ENCODE data around the gene LINGO1.

The LINGO1 gene

GRCh38 chr15:77621847-77622208 lies 10.9 kb downstream of the LINGO1 start:
- H3K9me3 ChIP-seq (ENCODE audit: control insufficient read depth in 1 of 2, low read length in 2 of 2), result no peaks in the 10 kb centered on the region
- H3K27me3 ChIP-seq (ENCODE audit: low read depth, low read length), result no peaks in the 10 kb centered on the region
- H3K36me3 ChIP-seq (ENCODE audit: control insufficient read depth in 1 of 2, insufficient read depth in 2 of 2, low read length in 2 of 2), result no peaks in the 10 kb centered on the region
- no peak overlapping the region for H3K27ac ChIP-seq (ENCODE audit: low read length)
- H3K4me1 ChIP-seq (ENCODE audit: control insufficient read depth in 1 of 2, insufficient read depth in 2 of 2, low read length in 2 of 2), result no peaks in the 10 kb centered on the region
- no peak overlapping the region for H3K4me3 ChIP-seq (ENCODE audit: low read depth in 1 of 2, low read length in 2 of 2)

DNA sequence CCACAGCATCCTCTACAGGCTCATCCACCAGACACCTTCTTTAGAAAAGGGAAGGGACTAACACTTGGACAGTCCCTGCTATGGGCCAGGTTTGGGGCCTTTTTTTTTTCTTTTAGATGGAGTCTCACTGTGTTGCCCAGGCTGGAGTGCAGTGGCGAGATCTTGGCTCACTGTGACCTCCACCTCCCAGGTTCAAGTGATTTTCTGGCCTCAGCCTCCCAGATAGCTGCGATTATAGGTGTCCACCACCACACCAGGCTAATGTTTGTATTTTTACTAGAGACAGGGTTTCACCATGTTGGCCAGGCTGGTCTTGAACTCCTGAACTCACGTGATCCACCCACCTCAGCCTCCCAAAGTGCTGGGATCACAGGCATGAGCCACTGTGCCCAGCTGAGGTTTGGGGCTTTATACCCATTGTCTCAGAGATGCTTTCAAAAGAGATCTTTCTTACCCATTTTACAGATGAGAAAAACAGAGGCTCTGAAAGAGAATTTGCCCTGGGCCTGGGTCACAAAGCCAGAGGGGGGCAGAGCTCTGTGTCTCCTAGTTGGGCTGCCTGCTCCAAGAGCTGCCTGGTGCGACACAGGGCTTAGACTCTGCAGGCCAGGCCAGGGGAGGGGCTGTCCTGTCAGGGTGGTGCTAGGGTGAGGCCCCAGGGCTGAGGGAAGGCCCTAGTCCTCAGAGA lies 11.6 kb downstream of the LINGO1 start:
- Histone ChIP-seq H3K36me3 (ENCODE audit: control insufficient read depth in 1 of 2, insufficient read depth in 2 of 2, low read length in 2 of 2) (no peaks in the 10 kb centered on the region), H3K4me3 (ENCODE audit: low read depth in 1 of 2, low read length in 2 of 2) (no peak overlapping the region), H3K9me3 (ENCODE audit: control insufficient read depth in 1 of 2, low read length in 2 of 2) (no peaks in the 10 kb centered on the region), H3K4me1 (ENCODE audit: control insufficient read depth in 1 of 2, insufficient read depth in 2 of 2, low read length in 2 of 2) (no peaks in the 10 kb centered on the region), H3K27me3 (ENCODE audit: low read depth, low read length) (no peaks in the 10 kb centered on the region), H3K27ac (ENCODE audit: low read length) (no peak overlapping the region)

DNA sequence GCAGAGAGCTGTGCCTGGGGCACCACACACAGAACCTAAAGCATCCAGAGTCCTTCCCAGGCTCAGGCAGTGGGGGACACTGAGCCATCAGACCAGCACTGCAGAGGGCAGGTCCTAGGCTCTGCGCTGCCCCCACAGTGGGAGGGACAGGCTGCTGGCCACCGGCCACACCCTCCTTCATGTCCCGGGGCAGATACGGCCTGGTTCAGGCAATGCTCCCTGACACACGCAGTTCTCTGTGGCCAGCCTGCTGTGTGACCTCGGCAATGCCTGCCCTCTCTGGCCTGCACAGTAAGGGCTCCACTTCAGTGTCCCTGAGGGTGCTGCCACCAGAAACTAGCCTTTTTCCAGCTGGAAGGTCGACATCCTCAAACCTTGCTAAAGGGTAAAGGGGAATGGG lies 12.4 kb downstream of the LINGO1 start:
- H3K27ac ChIP-seq (ENCODE audit: low read length), result no peak overlapping the region
- H3K27me3 ChIP-seq (ENCODE audit: low read depth, low read length), result no peaks in the 10 kb centered on the region
- H3K4me1 ChIP-seq (ENCODE audit: control insufficient read depth in 1 of 2, insufficient read depth in 2 of 2, low read length in 2 of 2), result no peaks in the 10 kb centered on the region
- no peaks in the 10 kb centered on the region for H3K9me3 ChIP-seq (ENCODE audit: control insufficient read depth in 1 of 2, low read length in 2 of 2)
- no peak overlapping the region for H3K4me3 ChIP-seq (ENCODE audit: low read depth in 1 of 2, low read length in 2 of 2)
- no peaks in the 10 kb centered on the region for H3K36me3 ChIP-seq (ENCODE audit: control insufficient read depth in 1 of 2, insufficient read depth in 2 of 2, low read length in 2 of 2)

GRCh38 chr15:77619883-77620282 lies 12.8 kb downstream of the LINGO1 start:
- H3K4me3 ChIP-seq (ENCODE audit: low read depth in 1 of 2, low read length in 2 of 2), result no peak overlapping the region
- H3K9me3 ChIP-seq (ENCODE audit: control insufficient read depth in 1 of 2, low read length in 2 of 2), result no peaks in the 10 kb centered on the region
- no peak overlapping the region for H3K27ac ChIP-seq (ENCODE audit: low read length)
- H3K4me1 ChIP-seq (ENCODE audit: control insufficient read depth in 1 of 2, insufficient read depth in 2 of 2, low read length in 2 of 2), result no peaks in the 10 kb centered on the region
- H3K27me3 ChIP-seq (ENCODE audit: low read depth, low read length), result no peaks in the 10 kb centered on the region
- no peaks in the 10 kb centered on the region for H3K36me3 ChIP-seq (ENCODE audit: control insufficient read depth in 1 of 2, insufficient read depth in 2 of 2, low read length in 2 of 2)

DNA sequence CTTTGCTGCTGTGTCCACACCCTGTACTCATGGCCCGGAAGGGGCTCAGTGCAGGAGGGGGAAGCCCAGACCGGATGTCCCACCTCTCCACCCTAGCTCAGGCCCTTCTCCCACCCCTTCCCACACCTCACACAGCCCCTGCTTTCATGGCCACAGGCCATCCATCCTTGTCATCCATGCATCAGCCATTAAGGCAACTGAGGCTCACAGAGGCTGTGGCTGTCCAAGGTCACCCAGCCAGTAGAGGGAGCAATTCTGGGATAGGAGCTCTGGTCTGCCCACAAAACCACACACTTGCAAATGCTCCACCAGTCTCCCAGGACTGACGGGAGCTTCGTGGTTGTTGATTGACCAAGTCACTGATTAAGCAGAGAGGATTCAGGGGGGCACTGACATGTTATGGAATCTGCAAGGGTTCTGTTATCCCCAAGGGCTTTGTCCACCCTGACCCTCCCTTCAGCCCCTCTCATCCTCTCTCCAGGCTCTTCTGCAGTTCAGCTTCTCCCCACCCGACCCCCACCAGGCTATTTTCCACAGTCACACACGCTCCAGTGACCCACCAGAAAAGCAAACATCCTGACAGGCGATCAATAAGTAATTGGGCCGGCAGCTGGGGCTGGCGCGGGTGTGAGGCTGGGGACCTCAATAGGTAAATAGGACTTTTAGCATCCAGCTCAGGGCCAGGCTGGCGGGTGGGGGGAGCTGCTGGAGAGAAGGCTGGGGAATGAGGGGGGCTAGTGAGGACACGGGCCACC lies 15.1 kb downstream of the LINGO1 start:
- H3K27ac ChIP-seq (ENCODE audit: low read length), result no peak overlapping the region
- no peaks in the 10 kb centered on the region for H3K36me3 ChIP-seq (ENCODE audit: control insufficient read depth in 1 of 2, insufficient read depth in 2 of 2, low read length in 2 of 2)
- no peaks in the 10 kb centered on the region for H3K27me3 ChIP-seq (ENCODE audit: low read depth, low read length)
- H3K4me1 ChIP-seq (ENCODE audit: control insufficient read depth in 1 of 2, insufficient read depth in 2 of 2, low read length in 2 of 2), result no peaks in the 10 kb centered on the region
- no peaks in the 10 kb centered on the region for H3K9me3 ChIP-seq (ENCODE audit: control insufficient read depth in 1 of 2, low read length in 2 of 2)
- H3K4me3 ChIP-seq (ENCODE audit: low read depth in 1 of 2, low read length in 2 of 2), result no peak overlapping the region

DNA sequence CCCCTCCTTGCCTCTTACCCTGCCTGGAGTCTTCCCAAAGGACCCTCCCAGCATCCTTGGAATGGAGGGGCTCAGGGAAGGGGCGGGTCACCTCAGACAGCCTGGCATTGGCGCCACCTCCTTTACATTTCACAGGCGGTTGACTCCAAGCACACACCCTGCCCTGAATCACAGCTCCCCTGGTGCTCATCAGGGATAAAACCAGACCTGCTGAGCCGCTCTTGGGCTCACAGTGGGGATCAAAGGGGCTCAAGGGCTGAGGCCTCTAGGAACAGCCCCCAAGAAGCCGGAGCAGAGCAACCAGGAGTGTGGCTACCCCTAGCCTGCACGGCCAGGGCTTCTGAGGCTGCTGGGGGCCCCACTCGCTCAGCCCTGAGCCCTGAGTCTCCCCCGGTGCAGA lies 16.6 kb downstream of the LINGO1 start:
- Histone ChIP-seq H3K9me3 (ENCODE audit: control insufficient read depth in 1 of 2, low read length in 2 of 2) (no peaks in the 10 kb centered on the region), H3K36me3 (ENCODE audit: control insufficient read depth in 1 of 2, insufficient read depth in 2 of 2, low read length in 2 of 2) (no peaks in the 10 kb centered on the region), H3K4me1 (ENCODE audit: control insufficient read depth in 1 of 2, insufficient read depth in 2 of 2, low read length in 2 of 2) (no peaks in the 10 kb centered on the region), H3K27me3 (ENCODE audit: low read depth, low read length) (no peaks in the 10 kb centered on the region), H3K4me3 (ENCODE audit: low read depth in 1 of 2, low read length in 2 of 2) (no peak overlapping the region), H3K27ac (ENCODE audit: low read length) (no peak overlapping the region)

DNA sequence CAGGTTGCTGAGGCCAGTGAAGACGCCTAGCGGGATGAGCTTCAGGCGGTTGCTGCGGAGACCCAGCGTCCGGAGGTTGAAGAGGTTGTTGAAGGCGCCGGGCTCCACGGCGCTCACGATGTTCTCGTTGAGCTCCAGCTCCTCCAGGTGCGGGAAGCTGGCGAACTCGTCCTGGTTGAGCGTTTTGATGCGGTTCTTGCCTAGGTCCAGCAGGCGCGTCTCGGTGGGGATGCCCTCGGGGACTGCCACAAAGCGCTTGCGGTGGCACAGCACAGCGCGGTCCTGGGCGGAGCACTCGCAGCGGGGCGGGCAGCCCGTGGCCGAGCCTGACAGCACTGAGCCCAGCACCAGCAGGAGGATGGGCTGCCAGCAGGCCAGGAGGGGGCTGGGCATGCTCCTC lies 17.2 kb downstream of the LINGO1 start:
- no peaks in the 10 kb centered on the region for H3K36me3 ChIP-seq (ENCODE audit: control insufficient read depth in 1 of 2, insufficient read depth in 2 of 2, low read length in 2 of 2)
- no peaks in the 10 kb centered on the region for H3K4me1 ChIP-seq (ENCODE audit: control insufficient read depth in 1 of 2, insufficient read depth in 2 of 2, low read length in 2 of 2)
- no peak overlapping the region for H3K4me3 ChIP-seq (ENCODE audit: low read depth in 1 of 2, low read length in 2 of 2)
- H3K27me3 ChIP-seq (ENCODE audit: low read depth, low read length), result no peaks in the 10 kb centered on the region
- no peak overlapping the region for H3K27ac ChIP-seq (ENCODE audit: low read length)
- no peaks in the 10 kb centered on the region for H3K9me3 ChIP-seq (ENCODE audit: control insufficient read depth in 1 of 2, low read length in 2 of 2)

DNA sequence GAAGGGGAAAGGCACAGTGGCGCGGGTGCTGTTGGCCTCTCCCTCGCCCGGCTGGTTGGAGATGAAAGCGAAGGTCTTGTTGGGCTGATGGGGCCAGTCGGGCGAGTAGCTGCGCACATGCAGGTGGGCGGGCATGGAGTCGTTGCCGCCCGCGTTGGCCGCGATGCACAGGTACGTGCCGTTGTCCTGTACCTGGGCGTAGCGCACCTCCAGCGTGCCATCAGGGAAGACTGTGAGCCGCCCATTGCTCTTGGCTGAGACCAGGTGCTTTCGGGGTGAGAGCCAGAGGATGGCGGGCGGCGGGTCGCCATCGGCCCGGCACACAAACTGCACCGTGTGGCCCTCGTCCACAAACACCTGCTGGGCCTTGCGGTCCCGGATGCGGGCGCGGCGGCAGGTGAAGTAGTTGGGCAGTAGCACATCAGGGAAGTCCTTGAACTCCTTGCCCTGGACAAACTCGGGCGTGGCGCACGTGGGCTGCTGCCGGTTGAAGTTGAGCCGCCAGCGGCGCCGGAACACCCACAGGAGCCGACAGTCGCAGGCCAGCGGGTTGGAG lies 18.4 kb downstream of the LINGO1 start:
- Histone ChIP-seq H3K9me3 (ENCODE audit: control insufficient read depth in 1 of 2, low read length in 2 of 2) (no peaks in the 10 kb centered on the region), H3K4me1 (ENCODE audit: control insufficient read depth in 1 of 2, insufficient read depth in 2 of 2, low read length in 2 of 2) (no peaks in the 10 kb centered on the region), H3K27ac (ENCODE audit: low read length) (no peak overlapping the region), H3K4me3 (ENCODE audit: low read depth in 1 of 2, low read length in 2 of 2) (no peak overlapping the region), H3K36me3 (ENCODE audit: control insufficient read depth in 1 of 2, insufficient read depth in 2 of 2, low read length in 2 of 2) (no peaks in the 10 kb centered on the region), H3K27me3 (ENCODE audit: low read depth, low read length) (no peaks in the 10 kb centered on the region)

- Histone ChIP-seq H3K27me3 (ENCODE audit: low read depth, low read length) (no peaks in the 10 kb centered on the region), H3K36me3 (ENCODE audit: control insufficient read depth in 1 of 2, insufficient read depth in 2 of 2, low read length in 2 of 2) (no peaks in the 10 kb centered on the region), H3K27ac (ENCODE audit: low read length) (no peak overlapping the region), H3K4me3 (ENCODE audit: low read depth in 1 of 2, low read length in 2 of 2) (no peak overlapping the region), H3K4me1 (ENCODE audit: control insufficient read depth in 1 of 2, insufficient read depth in 2 of 2, low read length in 2 of 2) (no peaks in the 10 kb centered on the region), H3K9me3 (ENCODE audit: control insufficient read depth in 1 of 2, low read length in 2 of 2) (no peaks in the 10 kb centered on the region)
Measured at GRCh38 chr15:77613814-77614213, 18.9 kb downstream of the LINGO1 start.

GRCh38 chr15:77612958-77613601 lies 19.6 kb downstream of the LINGO1 start:
- H3K4me3 ChIP-seq (ENCODE audit: low read depth in 1 of 2, low read length in 2 of 2), result no peak overlapping the region
- H3K9me3 ChIP-seq (ENCODE audit: control insufficient read depth in 1 of 2, low read length in 2 of 2), result no peaks in the 10 kb centered on the region
- H3K36me3 ChIP-seq (ENCODE audit: control insufficient read depth in 1 of 2, insufficient read depth in 2 of 2, low read length in 2 of 2), result no peaks in the 10 kb centered on the region
- no peaks in the 10 kb centered on the region for H3K4me1 ChIP-seq (ENCODE audit: control insufficient read depth in 1 of 2, insufficient read depth in 2 of 2, low read length in 2 of 2)
- no peaks in the 10 kb centered on the region for H3K27me3 ChIP-seq (ENCODE audit: low read depth, low read length)
- no peak overlapping the region for H3K27ac ChIP-seq (ENCODE audit: low read length)

DNA sequence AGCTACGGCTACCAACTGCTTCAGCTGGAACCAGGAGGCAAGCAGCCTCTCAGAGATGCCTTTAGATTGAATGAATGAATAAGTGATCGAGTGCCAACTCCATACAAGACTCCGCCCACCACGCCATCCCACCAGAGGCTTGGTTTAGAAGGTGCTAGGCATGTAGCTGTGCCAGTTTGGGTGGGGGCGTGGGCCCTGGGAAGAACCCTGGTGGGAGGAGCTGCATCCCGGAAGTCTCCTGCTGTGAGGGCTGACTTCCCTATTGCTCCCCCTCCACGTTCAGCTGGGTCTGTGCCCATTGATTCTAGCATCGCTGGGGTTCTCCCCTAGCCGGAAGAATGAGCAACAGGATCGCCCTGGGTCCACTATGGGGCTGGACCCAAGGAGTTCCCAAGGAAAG lies 20.9 kb downstream of the LINGO1 start:
- Histone ChIP-seq H3K27ac (ENCODE audit: low read length) (no peak overlapping the region), H3K9me3 (ENCODE audit: control insufficient read depth in 1 of 2, low read length in 2 of 2) (no peaks in the 10 kb centered on the region), H3K4me3 (ENCODE audit: low read depth in 1 of 2, low read length in 2 of 2) (no peak overlapping the region), H3K27me3 (ENCODE audit: low read depth, low read length) (no peaks in the 10 kb centered on the region), H3K4me1 (ENCODE audit: control insufficient read depth in 1 of 2, insufficient read depth in 2 of 2, low read length in 2 of 2) (no peaks in the 10 kb centered on the region), H3K36me3 (ENCODE audit: control insufficient read depth in 1 of 2, insufficient read depth in 2 of 2, low read length in 2 of 2) (no peaks in the 10 kb centered on the region)
